T47D (cell line): Measurements from ENCODE around the gene GPHA2.

Source experiments
- DNase-seq, 2 experiments: peaks; one replicate each; pipeline versions ENCODE4 v3.0.0 to v3.0.0-alpha.2; 2011 to 2012; ENCODE audit warnings: low read depth in 1 of 2, low spot score in 1 of 2
- JUND ChIP-seq: IDR thresholded peaks from 2 replicates; pipeline ENCODE4 v1.6.1; 2012; ENCODE audit warnings: low read depth
- in situ Hi-C: cut with HindIII; loops from 2 replicates; pipeline ENCODE4 v1.10.0; 2016; ENCODE audit warnings: low sequenced_read_pairs, low pct_unique_long_range_greater_than_20kb

GPHA2 gene

DNA sequence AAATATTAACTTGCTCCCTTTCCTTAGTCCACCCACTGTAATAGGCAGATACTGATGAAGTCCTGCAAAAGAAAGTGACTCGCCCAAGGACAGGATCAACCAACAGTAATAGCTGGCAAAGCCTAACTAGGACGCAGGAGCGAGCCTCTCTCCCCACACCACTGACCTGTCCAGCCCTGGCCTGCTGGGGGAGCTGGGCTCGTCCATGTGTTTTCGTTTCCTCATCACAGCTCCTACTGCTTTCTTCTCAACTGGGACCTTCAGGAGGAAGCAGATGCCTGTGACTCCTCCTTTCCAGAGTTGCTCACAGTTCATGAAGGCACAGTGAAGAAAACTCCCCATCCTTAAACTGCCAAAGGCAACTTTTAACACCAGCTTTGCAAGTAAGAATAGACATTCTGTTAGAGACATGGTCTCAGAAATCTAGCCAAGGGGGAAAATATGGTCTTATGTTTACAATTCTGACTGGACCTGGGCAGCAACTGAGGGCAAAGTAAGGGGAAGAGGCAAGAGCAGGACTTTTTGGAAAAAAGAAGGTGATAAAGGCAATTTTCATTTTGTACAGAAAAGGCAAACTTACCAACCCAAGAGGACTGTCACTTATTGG, 11.6 kb upstream of the GPHA2 start:
- in situ Hi-C loops: no loop called here
- peak in 1 of 2 experiments; percentile 26 for DNase-seq
- TF ChIP-seq JUND: no peak

DNA sequence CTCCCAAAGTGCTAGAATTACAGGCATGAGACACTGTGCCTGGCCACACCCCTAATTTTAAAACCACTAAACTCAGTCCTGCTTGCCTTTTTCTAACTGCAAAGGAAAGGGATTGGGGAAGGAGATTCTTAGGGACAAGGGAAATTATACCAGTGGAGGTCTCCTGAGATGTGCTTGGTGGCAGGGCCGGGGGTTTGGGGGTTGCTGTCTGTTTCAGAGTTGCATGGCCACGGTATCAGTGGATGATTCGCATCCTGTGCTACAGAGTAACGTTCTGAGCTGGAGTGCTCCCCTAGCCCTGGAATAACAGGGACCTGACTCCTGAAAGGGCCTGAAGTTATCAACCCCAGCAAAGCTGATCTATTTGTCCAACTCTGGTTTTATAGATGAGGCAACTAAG, 846 bp upstream of the GPHA2 start:
- no peak for DNase-seq
- in situ Hi-C loops: no loop called here
- TF ChIP-seq JUND: no peak

DNA sequence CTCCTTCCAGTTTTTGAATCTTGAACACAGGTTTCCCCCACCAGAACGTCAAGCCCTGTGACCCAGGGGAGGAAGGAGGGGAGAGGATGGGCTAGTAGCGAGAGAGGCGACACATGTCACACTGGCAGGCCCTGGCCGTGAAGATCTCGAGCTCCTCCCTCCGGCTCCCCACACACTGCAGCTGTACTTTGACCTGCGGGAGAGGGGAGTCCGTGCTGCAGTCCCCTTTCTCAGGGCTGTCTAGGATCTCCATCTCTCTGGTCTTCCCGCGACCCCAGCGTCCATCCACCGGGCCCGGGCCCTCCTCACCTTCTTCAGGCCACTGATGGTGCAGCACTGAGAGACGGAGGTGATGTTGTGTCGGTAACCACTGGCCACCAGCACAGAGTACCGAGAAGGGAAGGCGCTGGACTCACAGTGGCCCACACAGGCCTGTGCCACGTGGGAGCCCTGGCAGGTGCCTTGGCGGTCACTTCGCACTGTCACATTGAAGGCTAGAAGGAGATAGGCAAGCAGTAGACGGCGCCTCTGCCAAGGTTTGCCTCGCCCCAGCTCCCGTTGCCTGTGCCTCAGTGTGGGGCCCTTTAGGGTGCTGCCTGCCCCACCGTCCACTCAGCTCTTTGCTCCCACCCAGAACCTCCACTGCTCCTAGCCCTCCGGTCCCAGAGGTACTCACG, 873 bp downstream of the GPHA2 start:
- in situ Hi-C loops: no loop called here
- DNase-seq: no peak
- no peak for TF ChIP-seq JUND

DNA sequence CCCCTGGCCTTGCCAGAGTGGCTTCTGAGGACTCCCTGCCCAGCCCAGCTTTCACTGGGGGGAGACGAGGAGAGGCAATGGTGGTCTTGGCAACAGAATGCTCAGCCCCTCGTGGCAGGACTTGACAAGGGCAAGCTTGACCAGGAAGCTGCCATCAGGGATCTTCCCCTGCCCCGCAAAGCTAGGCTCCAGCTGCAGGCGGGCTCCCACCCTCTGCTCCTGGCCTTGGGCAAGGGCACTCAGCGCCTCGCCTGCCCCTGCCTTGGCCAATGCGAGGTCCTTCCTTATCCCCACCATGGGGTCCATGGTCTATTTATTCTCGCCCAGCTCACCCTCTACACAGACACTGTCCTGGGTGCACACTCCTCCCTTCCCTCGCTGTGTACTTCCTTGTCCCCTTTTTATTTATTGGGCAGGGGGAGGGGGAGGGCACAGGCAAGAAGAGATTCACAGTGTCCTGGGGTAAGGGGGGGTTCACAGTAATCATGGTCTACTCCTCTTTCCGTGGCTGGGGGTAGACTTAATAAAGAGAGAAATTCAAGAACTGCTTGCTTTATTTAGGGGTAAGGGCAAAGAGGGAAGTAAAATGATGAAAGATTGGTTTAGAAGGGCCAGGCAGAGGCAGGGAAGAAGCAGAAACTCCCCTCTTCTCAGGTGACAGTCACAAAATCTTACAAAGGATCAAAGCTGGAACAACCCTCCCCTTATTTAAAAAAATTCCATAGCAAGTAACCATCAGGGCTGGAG, 1.6 kb downstream of the GPHA2 start:
- no peak for TF ChIP-seq JUND
- no peak for DNase-seq
- in situ Hi-C loops: no loop called here

DNA sequence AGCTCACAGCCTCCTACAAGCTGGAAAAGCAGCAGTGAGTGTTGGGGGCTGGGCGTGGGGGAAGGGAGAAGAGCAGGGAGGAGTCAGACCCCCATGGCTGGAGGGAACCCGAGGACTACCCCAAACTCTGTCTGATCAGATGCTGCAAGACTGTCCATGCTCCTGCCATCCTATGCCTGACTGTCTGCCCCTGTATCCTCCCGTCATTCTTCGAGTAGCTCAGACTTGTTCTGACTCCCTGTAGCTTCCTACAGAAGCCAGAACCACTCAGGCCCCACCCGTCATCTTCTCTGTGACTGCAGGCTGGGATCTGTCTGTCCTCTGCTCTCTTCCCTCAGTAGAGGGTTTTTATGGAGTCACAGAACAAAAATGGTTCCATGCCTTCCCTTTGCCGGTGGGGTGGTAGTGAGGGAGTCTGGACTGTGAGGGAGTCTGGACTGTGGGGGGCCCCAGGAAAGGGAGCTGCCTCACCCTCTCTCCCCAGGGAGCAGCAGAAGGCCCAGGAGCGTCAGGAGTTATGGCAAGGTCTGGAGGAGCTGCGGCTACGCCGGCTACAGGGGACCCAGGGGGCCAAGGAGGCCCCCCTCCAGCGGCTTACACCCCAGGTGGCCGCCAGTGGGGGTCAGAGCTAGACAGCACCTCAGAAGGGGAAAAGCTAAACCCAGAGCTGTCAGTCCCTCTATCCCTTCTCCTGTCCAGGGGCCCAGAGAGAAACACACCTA, 2.3 kb downstream of the GPHA2 start:
- DNase-seq: no peak
- in situ Hi-C loops: no loop called here
- no peak for TF ChIP-seq JUND

DNA sequence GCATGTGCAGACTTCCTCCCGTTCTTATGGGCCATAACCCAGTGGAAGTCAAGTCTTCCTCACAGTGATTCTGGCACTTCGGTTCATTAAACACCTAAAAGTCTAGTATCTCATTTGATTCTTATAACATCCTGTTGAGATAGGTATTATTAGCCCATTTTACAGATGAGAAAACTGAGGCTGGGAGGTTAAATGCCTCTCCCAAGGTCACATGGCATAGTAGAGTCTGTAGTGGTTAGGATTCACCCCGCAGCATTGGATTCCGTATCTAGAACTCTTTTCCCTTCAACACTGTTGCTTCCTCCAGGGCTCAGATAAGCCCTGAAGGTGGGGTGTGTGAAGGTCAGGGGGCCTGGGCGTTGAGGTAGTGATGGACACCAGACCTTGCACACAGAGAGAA, 3.4 kb downstream of the GPHA2 start:
- in situ Hi-C loops: no loop called here
- no peak for DNase-seq

DNA sequence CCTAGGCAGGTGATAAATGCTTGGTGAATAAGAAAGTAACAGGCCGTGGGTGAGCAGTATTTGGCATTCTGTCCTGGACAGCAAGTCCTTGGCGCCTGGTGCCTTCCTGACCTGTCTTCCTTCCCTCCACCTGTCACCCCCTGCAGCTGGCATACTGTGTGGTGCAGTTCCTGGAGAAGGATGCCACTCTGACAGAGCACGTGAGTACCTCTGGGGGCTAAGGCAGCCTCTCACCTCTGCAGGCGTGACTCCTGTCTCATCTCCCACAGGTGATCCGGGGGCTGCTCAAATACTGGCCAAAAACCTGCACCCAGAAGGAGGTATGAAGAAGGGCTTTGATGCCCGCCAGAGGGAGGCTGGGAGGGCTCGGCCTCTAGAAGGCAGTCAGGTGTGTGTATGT, 4.4 kb downstream of the GPHA2 start:
- in situ Hi-C loops: no loop called here
- TF ChIP-seq JUND: no peak
- no peak for DNase-seq

More for the DNA sequence above, 3.4 kb downstream of the GPHA2 start:
- TF ChIP-seq JUND: no peak

DNA sequence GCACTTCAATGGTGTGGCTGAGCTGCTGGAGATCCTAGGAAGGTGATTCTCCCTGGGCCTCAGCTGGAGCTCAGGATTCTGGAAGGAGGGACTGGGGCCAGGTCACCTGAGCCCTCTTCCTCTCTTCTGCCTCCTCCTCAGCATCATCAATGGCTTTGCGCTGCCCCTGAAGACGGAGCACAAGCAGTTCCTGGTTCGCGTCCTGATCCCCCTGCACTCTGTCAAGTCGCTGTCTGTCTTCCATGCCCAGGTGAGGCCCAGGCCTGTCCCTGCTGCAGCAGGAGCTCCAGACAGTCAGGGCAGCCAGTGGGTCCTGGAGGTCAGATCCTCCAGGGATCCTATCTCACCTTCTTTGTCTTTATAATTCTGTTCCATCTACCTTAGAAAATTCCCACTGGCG, 5.4 kb downstream of the GPHA2 start:
- no peak for TF ChIP-seq JUND
- no peak for DNase-seq
- in situ Hi-C loops: no loop called here

DNA sequence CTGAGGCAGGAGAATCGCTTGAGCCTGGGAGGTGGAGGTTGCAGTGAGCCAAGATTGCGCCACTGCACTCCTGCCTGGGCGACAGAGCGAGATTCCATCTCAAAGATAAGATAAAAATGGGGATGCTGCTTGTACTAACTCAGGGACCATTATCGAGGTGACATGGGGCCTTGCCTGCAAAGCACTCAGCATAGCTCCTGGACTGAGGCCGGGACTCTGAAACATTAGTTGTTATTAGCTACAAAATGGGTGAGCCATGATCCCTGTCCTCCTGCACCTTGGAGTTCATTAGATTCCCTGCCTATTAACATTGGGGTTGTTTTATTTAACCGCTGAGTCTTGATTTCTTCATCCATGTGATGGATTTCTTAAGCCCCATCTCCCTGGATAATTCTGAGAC, 6.1 kb downstream of the GPHA2 start:
- no peak for TF ChIP-seq JUND
- no peak for DNase-seq
- in situ Hi-C loops: no loop called here

DNA sequence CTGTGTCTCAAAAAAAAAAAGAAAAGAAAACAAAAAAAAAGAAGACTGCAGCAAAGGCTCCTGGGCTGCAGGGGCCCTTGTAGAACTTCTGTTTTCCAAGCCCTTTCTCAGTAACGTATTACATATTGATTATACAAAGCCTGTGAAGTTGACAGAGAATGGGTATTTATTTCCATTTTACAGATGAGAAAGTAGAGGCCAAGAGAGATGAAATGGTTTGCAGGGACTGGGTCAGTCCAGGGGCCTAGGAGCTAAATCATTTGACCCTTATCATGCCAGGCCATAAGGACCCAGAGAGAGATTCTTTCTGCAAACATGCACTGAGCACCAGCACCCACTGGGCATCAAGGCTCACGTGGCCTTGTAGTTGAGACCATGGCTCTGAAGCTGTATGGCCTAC, 6.7 kb downstream of the GPHA2 start:
- DNase-seq: no peak
- in situ Hi-C loops: no loop called here
- no peak for TF ChIP-seq JUND

DNA sequence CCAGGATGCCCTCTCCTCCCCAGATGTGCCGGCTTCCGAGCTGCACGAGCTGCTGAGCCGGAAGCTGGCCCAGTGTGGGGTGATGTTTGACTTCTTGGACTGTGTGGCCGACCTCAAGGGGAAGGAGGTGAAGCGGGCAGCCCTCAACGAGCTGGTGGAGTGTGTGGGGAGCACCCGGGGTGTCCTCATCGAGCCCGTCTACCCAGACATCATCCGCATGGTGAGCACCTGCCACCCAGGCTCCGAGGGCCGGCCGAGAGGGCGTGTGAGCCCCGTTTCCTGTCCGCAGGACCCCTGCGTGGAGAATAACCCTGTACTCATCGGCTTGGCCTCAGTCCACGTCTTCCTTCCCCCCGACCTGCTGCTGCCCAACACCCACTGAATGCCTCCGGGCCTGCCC, 9.0 kb downstream of the GPHA2 start:
- TF ChIP-seq JUND: no peak
- no peak for DNase-seq
- in situ Hi-C loops: no loop called here

DNA sequence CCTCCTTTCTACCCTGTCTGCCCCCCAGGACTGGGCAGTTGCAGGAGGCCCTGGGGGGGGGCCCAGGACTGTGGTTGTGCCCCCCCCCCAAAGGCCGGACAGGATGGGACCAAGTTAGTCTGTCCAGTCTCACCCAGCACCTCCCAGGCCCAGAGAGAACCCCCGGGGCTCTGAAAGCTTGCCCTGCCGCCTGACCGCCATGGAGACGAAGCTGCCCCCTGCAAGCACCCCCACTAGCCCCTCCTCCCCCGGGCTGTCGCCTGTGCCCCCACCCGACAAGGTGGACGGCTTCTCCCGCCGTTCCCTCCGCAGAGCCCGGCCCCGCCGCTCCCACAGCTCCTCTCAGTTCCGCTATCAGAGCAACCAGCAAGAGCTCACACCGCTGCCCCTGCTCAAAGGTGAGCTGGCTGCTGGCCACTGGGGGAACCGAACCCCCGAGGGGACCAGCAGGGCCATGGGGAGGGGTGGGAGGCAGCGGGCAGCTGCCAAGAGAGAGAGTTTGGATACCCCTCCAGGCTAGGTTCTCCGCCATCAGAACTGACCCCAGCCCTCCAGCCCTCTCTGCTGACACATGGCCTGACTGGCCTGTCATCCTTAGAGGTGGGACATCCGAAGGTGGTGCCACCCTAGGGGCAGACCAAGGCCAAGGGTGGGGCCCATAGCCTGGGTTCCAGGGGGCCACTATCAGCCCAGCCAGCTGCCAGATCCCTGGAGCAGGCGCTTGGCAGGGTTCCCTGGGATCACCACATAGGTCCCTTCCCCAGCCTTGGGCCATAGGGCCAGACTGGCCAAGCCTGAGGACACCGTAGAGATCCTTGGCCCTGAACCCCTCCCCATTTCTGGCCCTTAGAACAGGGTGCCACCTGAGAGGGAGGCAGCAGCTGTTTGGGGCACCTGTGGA, 9.9 kb downstream of the GPHA2 start:
- no peak for DNase-seq
- TF ChIP-seq JUND: no peak
- in situ Hi-C loops: no loop called here
